Spleen (tissue), 7 donors: Measurements from ENCODE around the gene FXYD2.

Experiments used
- CTCF ChIP-seq, 11 experiments: fragments of 200-600 bp in 7 of 11; fragments of 450-650 bp in 4 of 11; sonication (generic) in 4 of 11; IDR thresholded peaks in 8 of 11; conservative IDR thresholded peaks in 3 of 11; 1 replicate in 7 of 11; 2 replicates in 4 of 11; pipeline versions ENCODE4 v1.4.0 to v1.8.0; 2016 to 2021; ENCODE audit warnings: antibody characterized with exemption in 11 of 11, inconsistent platforms in 4 of 11, mild to moderate bottlenecking in 1 of 11
- POLR2A ChIP-seq, 3 donors: fragments of 450-650 bp; IDR thresholded peaks; one replicate each; pipeline ENCODE4 v1.5.1; 2017; ENCODE audit warnings: antibody characterized with exemption in 3 of 3, mild to moderate bottlenecking in 1 of 3
- donor health status: DM: no; HTN: no; CAD: no; lungs with moderate emphysema.
- donor health status: DM: no; HTN: no; CAD: no.
- donor health status: DM: no; HTN: no; CAD: no.

GRCh38 chr11:117808784-117809183, 15.8 kb downstream of the FXYD2 start:
- no peak for TF ChIP-seq POLR2A (IDR thresholded peaks at IDR 0.05)
- no peak for TF ChIP-seq CTCF (IDR thresholded peaks at IDR 0.05 in 8 of 11, conservative IDR thresholded peaks at IDR 0.05 in 3 of 11)
